HepG2 (cell line): ENCODE results near the gene LRPAP1. TPM values are rescaled to one million over a fixed set of nuclear protein-coding genes. Genes with fewer than 3 reads are reported as not detected.

Source experiments
- ATAC-seq: fragments of 200-7000 bp; cut with Tn5 transposase; 3 replicates; pipeline ENCODE4 v1.9.1; 2020; ENCODE audit warnings: mild to moderate bottlenecking, moderate library complexity
- BruUV-seq: library from RNA; stranded (reverse); fragments of 400-500 nt; replicated peaks from 2 replicates; lab custom pipeline; 2021; lab: Mats Ljungman, UMichigan
- CTCF ChIA-PET: fragments of 300-600 bp; formaldehyde crosslinking; extraction: SDS; loops from one replicate; lab custom pipeline; 2021; ENCODE audit warnings: low total read pairs, inconsistent platforms, low intra/inter-chr PET ratio; lab: Yijun Ruan, JAX
- POLR2A ChIA-PET: fragments of 350-600 bp; sonication (Branson Sonifier 250); formaldehyde crosslinking; loops from one replicate; lab custom pipeline; 2020; ENCODE audit warnings: antibody characterized with exemption, inconsistent platforms; lab: Yijun Ruan, JAX
- DNase-seq: peaks from one replicate; pipeline ENCODE4 v3.0.0-alpha.2; 2015; ENCODE audit warnings: low spot score
- FAIRE-seq: peaks from 3 replicates; lab custom pipeline; 2011; peaks lifted over from hg19 to GRCh38; lab: Jason Lieb, UNC
- H2AFZ ChIP-seq: one replicate; pipeline ENCODE4 v1.6.1; 2011; ENCODE audit warnings: low read length, inconsistent platforms
- H3K27ac ChIP-seq: fragments of 300-600 bp; 3 replicates; pipeline ENCODE4 v1.8.0; 2011; ENCODE audit warnings: mixed run types, mild to moderate bottlenecking, mixed read lengths, low read length, inconsistent platforms; ENCODE audit not compliant: insufficient read depth; ENCODE audit errors: extremely low read length
- H3K27me3 ChIP-seq, 2 experiments: fragments of 200-600 bp in 1 of 2; 2 replicates in 1 of 2; 3 replicates in 1 of 2; pipeline versions ENCODE4 v1.6.0 to v1.8.0; 2011; ENCODE audit warnings: low read length in 2 of 2, mild to moderate bottlenecking in 2 of 2, moderate library complexity in 2 of 2, inconsistent platforms in 1 of 2; ENCODE audit not compliant: insufficient read depth in 2 of 2, control insufficient read depth in 1 of 2
- H3K36me3 ChIP-seq, 2 experiments: fragments of 200-600 bp in 1 of 2; replicated peaks in 1 of 2; 2 replicates in 1 of 2; 3 replicates in 1 of 2; pipeline versions ENCODE4 v1.5.1 to v1.8.0; 2011; ENCODE audit warnings: low read length in 2 of 2, inconsistent platforms in 1 of 2; ENCODE audit not compliant: insufficient read depth in 2 of 2, control insufficient read depth in 1 of 2
- H3K4me1 ChIP-seq: 2 replicates; pipeline ENCODE4 v1.5.1; 2012; ENCODE audit warnings: low read length, inconsistent platforms; ENCODE audit not compliant: insufficient read depth
- H3K4me2 ChIP-seq: 2 replicates; pipeline ENCODE4 v1.6.0; 2011; ENCODE audit warnings: low read depth, low read length, inconsistent platforms
- H3K4me3 ChIP-seq, 3 experiments: fragments of 200-600 bp in 1 of 3; sonication (generic), shearing (Covaris generic) in 1 of 3; replicated peaks in 1 of 3; 2 replicates each; pipeline ENCODE4 v1.5.1; 2011 to 2016; ENCODE audit warnings: low read length in 3 of 3, inconsistent platforms in 2 of 3, low read depth in 2 of 3, mild to moderate bottlenecking in 2 of 3, control low read depth in 1 of 3, mixed read lengths in 1 of 3; ENCODE audit not compliant: insufficient read depth in 1 of 3
- H3K79me2 ChIP-seq: one replicate; pipeline ENCODE4 v1.6.1; 2011; ENCODE audit warnings: low read length, inconsistent platforms; ENCODE audit not compliant: insufficient read depth
- H3K9ac ChIP-seq: 2 replicates; pipeline ENCODE4 v1.6.0; 2011; ENCODE audit warnings: mild to moderate bottlenecking, low read depth, low read length, inconsistent platforms; ENCODE audit not compliant: insufficient read depth
- H3K9me3 ChIP-seq: 2 replicates; pipeline ENCODE4 v1.5.1; 2012; ENCODE audit warnings: mild to moderate bottlenecking, low read length
- H4K20me1 ChIP-seq: 2 replicates; pipeline ENCODE4 v1.6.0; 2011; ENCODE audit warnings: inconsistent platforms, mild to moderate bottlenecking, low read length, moderate library complexity; ENCODE audit not compliant: insufficient read depth
- KDM1A ChIP-seq: IDR thresholded peaks from 2 replicates; pipeline ENCODE4 v1.6.1; 2016; ENCODE audit warnings: missing compliant biosample characterization
- KDM6A ChIP-seq: IDR thresholded peaks from 2 replicates; pipeline ENCODE4 v1.6.1; 2016; ENCODE audit warnings: low read depth
- MIXL1 ChIP-seq: IDR thresholded peaks from 2 replicates; pipeline ENCODE4 v1.6.1; 2016
- PCBP2 ChIP-seq: fragments of 200-400 bp; formaldehyde crosslinking; optimal IDR thresholded peaks from 2 replicates; pipeline ENCODE3; 2018; ENCODE audit warnings: low read length, low read depth; ENCODE audit not compliant: poor library complexity, severe bottlenecking
- POLR2AphosphoS5 ChIP-seq: IDR thresholded peaks from 2 replicates; pipeline ENCODE4 v1.6.1; 2012; ENCODE audit warnings: low read depth, low read length
- TAF1 ChIP-seq: sonication (generic); formaldehyde crosslinking; IDR thresholded peaks from 2 replicates; pipeline ENCODE4 v1.4.0; 2020; ENCODE audit warnings: missing genetic modification reagents
- XBP1 ChIP-seq: sonication (generic); formaldehyde crosslinking; IDR thresholded peaks from 2 replicates; pipeline ENCODE4 v1.5.0; 2020; ENCODE audit warnings: missing genetic modification reagents
- ZNF207 ChIP-seq: fragments of 450-650 bp; IDR thresholded peaks from 2 replicates; pipeline ENCODE4 v1.6.1; 2016; ENCODE audit warnings: antibody characterized with exemption, borderline replicate concordance
- ZNF337 ChIP-seq: sonication (generic); formaldehyde crosslinking; IDR thresholded peaks from 2 replicates; pipeline ENCODE4 v1.5.1; 2020; ENCODE audit warnings: missing genetic modification reagents, low read depth, mild to moderate bottlenecking, borderline replicate concordance
- ZNF737 ChIP-seq: sonication (generic); formaldehyde crosslinking; IDR thresholded peaks from 2 replicates; pipeline ENCODE4 v1.5.0; 2020; ENCODE audit warnings: missing genetic modification reagents, mild to moderate bottlenecking, borderline replicate concordance
- ZNF746 ChIP-seq: sonication (generic); formaldehyde crosslinking; IDR thresholded peaks from 2 replicates; pipeline ENCODE4 v1.8.0; 2022; ENCODE audit warnings: mild to moderate bottlenecking, missing genetic modification reagents
- ZNF773 ChIP-seq: sonication (generic); formaldehyde crosslinking; IDR thresholded peaks from 2 replicates; pipeline ENCODE4 v1.4.0; 2020; ENCODE audit warnings: missing genetic modification reagents, borderline replicate concordance
- ZSCAN31 ChIP-seq: sonication (generic); formaldehyde crosslinking; IDR thresholded peaks from 2 replicates; pipeline ENCODE4 v1.5.0; 2020; ENCODE audit warnings: low read depth, mild to moderate bottlenecking, missing genetic modification reagents
- WGBS: methylation state at CpG from one replicate; pipeline ENCODE4 v1.1.6; 2017; ENCODE audit warnings: low lambda C conversion rate; 5-methylcytosine and 5-hydroxymethylcytosine counted together
- in situ Hi-C: cut with HindIII; loops from 2 replicates; pipeline ENCODE4 v1.10.0; 2017; ENCODE audit warnings: low pct_unique_long_range_greater_than_20kb; ENCODE audit not compliant: extremely low pct_ligation_motif_present
- intact Hi-C: fragments of 100-400 bp; cut with micrococcal nuclease; formaldehyde crosslinking; loops from one replicate; pipeline ENCODE4 v1.10.0; 2022; ENCODE audit not compliant: unreplicated experiment
- polyA plus RNA-seq, 8 experiments: library from polyadenylated mRNA; depleted of rRNA in 3 of 8; stranded (reverse) in 7 of 8; unstranded in 1 of 8; fragments of >200 nt; fragmentation: Illumina TruSeq in 4 of 8; extraction: Trizol in 4 of 8; gene quantifications; 2 replicates each; pipeline versions ENCODE4 v1.2.1 to v1.2.3, GENCODE V29; 2011 to 2016; ENCODE audit warnings: low read depth in 4 of 8, missing spikeins in 1 of 8, mixed read lengths in 1 of 8; ENCODE audit not compliant: insufficient read depth in 1 of 8
- total RNA-seq, 5 experiments: library from RNA; depleted of rRNA; stranded (reverse); fragments of >200 nt; fragmentation: Illumina TruSeq; extraction: Trizol; gene quantifications; 2 replicates each; pipeline ENCODE4 v1.2.3, GENCODE V29; 2016; ENCODE audit warnings: low read depth in 1 of 5
- TF ChIP-seq, protein P1 (sequence below): sonication (generic); formaldehyde crosslinking; conservative IDR thresholded peaks from 2 replicates; pipeline ENCODE4 v1.4.0; 2020; ENCODE audit warnings: missing genetic modification reagents
- TF ChIP-seq, protein P2 (sequence below): IDR thresholded peaks from 2 replicates; pipeline ENCODE4 v1.6.1; 2016; ENCODE audit warnings: mild to moderate bottlenecking, missing biosample characterization, missing genetic modification reagents
- TF ChIP-seq, protein P3 (sequence below): sonication (generic); formaldehyde crosslinking; IDR thresholded peaks from 2 replicates; pipeline ENCODE4 v1.4.0; 2020; ENCODE audit warnings: missing genetic modification reagents

LRPAP1 gene
- total and polyA plus RNA-seq, 2 of the 13 experiments (the other 11 are each of a cell fraction or from before 2014, with no cell fraction given) = 153 to 191 TPM

GRCh38 chr4:3523628-3524221 lies 8.5 kb downstream of the LRPAP1 start:
- no peak for DNase-seq
- no peak overlapping the region for H3K27ac ChIP-seq
- POLR2A ChIA-PET = no interaction called here
- no peaks in the 10 kb centered on the region for H3K4me1 ChIP-seq
- BruUV-seq = no TSS peak
- intact Hi-C loops = no loop called here
- H3K4me2 ChIP-seq = no peak overlapping the region
- peaks cover 13% of the 10 kb centered on the region for H3K79me2 ChIP-seq
- WGBS = 98% methylated on average over 18 of the region's 24 CpGs
- CTCF ChIA-PET = no interaction called here
- no peaks in the 10 kb centered on the region for H3K9me3 ChIP-seq
- peaks cover 45 to 68% of the 10 kb centered on the region in 2 experiments for H3K36me3 ChIP-seq
- H2AFZ ChIP-seq = no peak overlapping the region
- TF ChIP-seq ZNF337 (CRISPR knock-in tag) (no peak), XBP1 (no peak), ZNF737 (CRISPR knock-in tag) (no peak), KDM6A (no peak), ZNF773 (no peak), ZSCAN31 (CRISPR knock-in tag) (no peak), POLR2AphosphoS5 (no peak), ZNF207 (no peak), MIXL1 (CRISPR knock-in tag) (no peak), TAF1 (CRISPR knock-in tag) (no peak), PCBP2 (no peak), KDM1A (CRISPR knock-in tag) (no peak), ZNF746 (no peak)
- TF ChIP-seq, protein P1, sequence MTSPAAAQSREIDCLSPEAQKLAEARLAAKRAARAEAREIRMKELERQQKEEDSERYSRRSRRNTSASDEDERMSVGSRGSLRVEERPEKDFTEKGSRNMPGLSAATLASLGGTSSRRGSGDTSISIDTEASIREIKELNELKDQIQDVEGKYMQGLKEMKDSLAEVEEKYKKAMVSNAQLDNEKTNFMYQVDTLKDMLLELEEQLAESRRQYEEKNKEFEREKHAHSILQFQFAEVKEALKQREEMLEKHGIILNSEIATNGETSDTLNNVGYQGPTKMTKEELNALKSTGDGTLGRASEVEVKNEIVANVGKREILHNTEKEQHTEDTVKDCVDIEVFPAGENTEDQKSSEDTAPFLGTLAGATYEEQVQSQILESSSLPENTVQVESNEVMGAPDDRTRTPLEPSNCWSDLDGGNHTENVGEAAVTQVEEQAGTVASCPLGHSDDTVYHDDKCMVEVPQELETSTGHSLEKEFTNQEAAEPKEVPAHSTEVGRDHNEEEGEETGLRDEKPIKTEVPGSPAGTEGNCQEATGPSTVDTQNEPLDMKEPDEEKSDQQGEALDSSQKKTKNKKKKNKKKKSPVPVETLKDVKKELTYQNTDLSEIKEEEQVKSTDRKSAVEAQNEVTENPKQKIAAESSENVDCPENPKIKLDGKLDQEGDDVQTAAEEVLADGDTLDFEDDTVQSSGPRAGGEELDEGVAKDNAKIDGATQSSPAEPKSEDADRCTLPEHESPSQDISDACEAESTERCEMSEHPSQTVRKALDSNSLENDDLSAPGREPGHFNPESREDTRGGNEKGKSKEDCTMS (CRISPR knock-in tag) = no peak
- TF ChIP-seq, protein P2, sequence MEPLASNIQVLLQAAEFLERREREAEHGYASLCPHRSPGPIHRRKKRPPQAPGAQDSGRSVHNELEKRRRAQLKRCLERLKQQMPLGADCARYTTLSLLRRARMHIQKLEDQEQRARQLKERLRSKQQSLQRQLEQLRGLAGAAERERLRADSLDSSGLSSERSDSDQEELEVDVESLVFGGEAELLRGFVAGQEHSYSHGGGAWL (CRISPR knock-in tag) = no peak
- TF ChIP-seq, protein P3, sequence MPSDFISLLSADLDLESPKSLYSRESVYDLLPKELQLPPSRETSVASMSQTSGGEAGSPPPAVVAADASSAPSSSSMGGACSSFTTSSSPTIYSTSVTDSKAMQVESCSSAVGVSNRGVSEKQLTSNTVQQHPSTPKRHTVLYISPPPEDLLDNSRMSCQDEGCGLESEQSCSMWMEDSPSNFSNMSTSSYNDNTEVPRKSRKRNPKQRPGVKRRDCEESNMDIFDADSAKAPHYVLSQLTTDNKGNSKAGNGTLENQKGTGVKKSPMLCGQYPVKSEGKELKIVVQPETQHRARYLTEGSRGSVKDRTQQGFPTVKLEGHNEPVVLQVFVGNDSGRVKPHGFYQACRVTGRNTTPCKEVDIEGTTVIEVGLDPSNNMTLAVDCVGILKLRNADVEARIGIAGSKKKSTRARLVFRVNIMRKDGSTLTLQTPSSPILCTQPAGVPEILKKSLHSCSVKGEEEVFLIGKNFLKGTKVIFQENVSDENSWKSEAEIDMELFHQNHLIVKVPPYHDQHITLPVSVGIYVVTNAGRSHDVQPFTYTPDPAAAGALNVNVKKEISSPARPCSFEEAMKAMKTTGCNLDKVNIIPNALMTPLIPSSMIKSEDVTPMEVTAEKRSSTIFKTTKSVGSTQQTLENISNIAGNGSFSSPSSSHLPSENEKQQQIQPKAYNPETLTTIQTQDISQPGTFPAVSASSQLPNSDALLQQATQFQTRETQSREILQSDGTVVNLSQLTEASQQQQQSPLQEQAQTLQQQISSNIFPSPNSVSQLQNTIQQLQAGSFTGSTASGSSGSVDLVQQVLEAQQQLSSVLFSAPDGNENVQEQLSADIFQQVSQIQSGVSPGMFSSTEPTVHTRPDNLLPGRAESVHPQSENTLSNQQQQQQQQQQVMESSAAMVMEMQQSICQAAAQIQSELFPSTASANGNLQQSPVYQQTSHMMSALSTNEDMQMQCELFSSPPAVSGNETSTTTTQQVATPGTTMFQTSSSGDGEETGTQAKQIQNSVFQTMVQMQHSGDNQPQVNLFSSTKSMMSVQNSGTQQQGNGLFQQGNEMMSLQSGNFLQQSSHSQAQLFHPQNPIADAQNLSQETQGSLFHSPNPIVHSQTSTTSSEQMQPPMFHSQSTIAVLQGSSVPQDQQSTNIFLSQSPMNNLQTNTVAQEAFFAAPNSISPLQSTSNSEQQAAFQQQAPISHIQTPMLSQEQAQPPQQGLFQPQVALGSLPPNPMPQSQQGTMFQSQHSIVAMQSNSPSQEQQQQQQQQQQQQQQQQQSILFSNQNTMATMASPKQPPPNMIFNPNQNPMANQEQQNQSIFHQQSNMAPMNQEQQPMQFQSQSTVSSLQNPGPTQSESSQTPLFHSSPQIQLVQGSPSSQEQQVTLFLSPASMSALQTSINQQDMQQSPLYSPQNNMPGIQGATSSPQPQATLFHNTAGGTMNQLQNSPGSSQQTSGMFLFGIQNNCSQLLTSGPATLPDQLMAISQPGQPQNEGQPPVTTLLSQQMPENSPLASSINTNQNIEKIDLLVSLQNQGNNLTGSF (CRISPR knock-in tag) = no peak
- TF ChIP-seq, all 625 proteins: peak for 0
- ATAC-seq (no peak), FAIRE-seq (no peak)
- no peak overlapping the region for H3K4me3 ChIP-seq
- H3K9ac ChIP-seq = no peak overlapping the region
- H3K27me3 ChIP-seq = no peaks in the 10 kb centered on the region
- in situ Hi-C loops = no loop called here
- no peaks in the 10 kb centered on the region; the same call in 1 of the 2 replicates for H4K20me1 ChIP-seq
